NB4 (cell line): ENCODE data around the gene RPTOR.

Experiments used
- MYC ChIP-seq: IDR thresholded peaks from 2 replicates; pipeline ENCODE4 v1.6.1; 2011; ENCODE audit warnings: low read depth, low read length
- POLR2A ChIP-seq: IDR thresholded peaks from 2 replicates; pipeline ENCODE4 v1.6.1; 2011; ENCODE audit warnings: mild to moderate bottlenecking; ENCODE audit not compliant: insufficient read length; ENCODE audit errors: extremely low read depth
- TF ChIP-seq, protein P1 (sequence below): IDR thresholded peaks from one replicate; pipeline ENCODE4 v1.5.1; 2012; ENCODE audit warnings: low read depth, low read length
- TF ChIP-seq, protein P2 (sequence below): IDR thresholded peaks from 2 replicates; pipeline ENCODE4 v1.6.1; 2011; ENCODE audit warnings: low read depth, low read length

DNA sequence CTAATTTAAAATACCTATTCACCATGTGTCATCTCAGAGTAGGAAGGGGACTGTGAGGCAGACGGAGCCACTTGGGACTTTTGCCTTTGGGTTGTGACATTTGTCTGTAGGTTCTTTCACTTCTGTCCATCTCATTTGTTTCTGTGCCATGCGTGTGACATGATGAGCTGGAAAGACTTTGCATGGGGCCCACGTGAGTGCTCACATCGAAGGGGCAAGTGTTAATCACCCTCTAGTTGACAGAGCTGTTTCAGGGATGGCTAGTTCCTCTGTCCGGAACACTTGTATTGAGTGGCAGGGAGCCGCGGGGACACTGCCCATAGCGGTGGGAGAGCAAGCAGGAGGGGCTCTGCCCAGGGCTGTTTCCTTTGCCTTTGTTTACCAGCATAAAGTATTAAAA, 112.0 kb downstream of the RPTOR start:
- TF ChIP-seq, protein P1, sequence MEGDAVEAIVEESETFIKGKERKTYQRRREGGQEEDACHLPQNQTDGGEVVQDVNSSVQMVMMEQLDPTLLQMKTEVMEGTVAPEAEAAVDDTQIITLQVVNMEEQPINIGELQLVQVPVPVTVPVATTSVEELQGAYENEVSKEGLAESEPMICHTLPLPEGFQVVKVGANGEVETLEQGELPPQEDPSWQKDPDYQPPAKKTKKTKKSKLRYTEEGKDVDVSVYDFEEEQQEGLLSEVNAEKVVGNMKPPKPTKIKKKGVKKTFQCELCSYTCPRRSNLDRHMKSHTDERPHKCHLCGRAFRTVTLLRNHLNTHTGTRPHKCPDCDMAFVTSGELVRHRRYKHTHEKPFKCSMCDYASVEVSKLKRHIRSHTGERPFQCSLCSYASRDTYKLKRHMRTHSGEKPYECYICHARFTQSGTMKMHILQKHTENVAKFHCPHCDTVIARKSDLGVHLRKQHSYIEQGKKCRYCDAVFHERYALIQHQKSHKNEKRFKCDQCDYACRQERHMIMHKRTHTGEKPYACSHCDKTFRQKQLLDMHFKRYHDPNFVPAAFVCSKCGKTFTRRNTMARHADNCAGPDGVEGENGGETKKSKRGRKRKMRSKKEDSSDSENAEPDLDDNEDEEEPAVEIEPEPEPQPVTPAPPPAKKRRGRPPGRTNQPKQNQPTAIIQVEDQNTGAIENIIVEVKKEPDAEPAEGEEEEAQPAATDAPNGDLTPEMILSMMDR, result no peak
- TF ChIP-seq POLR2A (no peak), MYC (no peak)
- TF ChIP-seq, protein P2, sequence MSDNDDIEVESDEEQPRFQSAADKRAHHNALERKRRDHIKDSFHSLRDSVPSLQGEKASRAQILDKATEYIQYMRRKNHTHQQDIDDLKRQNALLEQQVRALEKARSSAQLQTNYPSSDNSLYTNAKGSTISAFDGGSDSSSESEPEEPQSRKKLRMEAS, result no peak
